Activated CD8-positive, alpha-beta memory T cell treated with anti-CD3 and anti-CD28 coated beads, Interleukin-2, amount 50 U/mL, for 24 hours (primary cell): ENCODE data around the gene CLECL1.
A peak's percentile ranks its signal among the peaks of the same experiment; 100 is the strongest.

ENCODE experiments used
- DNase-seq: peaks from one replicate; pipeline ENCODE4 v3.0.0-alpha.2; 2020; ENCODE audit errors: extremely low read depth

The CLECL1 gene

DNA sequence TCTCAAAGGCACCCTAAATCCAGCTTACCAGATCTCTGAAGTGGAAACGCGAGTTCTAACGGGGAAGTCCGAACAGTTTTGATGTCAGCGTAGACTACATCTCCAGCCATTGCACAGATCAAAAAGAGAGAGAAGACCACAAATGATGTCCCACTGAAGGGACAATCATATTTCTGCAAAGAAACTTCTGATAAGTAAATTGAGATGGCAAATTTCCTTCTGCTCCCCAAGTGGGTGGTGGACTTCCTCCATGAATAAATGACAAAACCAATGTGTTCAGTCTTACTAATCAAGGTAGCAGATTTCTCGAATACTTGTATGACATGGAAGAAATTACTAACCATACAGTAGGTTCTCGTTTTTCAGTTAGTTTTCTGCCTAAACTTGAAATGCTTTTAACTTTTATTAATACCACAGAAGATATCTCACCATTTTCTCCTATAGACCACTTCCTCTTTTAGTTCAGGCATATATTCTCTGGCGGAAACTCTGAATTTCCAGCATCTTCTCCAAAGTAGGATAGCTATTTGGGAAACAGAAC, at the start of gene CLECL1:
TSS of gene CLECL1 (minus strand) at position 177 of the 541 bp plus-strand sequence.
- DNase-seq, result no peak

- DNase-seq, result no peak
These were observed 48.5 kb upstream of the CLECL1 start for GRCh38 chr12:9781360-9781759.

DNA sequence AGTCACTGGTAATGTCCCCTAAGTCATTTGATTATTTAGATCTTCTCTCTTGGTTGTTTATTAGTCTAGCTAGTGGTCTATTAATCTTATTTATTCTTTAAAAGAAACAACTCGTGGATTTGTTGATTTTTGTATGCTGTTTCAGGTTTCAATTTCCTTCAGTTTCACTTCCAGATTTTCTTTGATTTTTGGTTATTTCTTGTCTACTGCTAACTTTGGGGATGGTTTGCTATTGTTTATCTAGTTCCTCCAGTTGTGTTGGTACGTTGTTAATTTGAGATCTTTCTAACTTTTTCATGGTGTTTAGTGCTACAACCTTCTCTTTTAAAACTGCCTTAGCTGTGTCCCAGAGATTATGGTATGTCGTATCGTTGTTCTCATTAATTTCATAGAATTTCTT, 46.3 kb upstream of the CLECL1 start:
- DNase-seq, result no peak

- DNase-seq, result no peak
These were observed 43.9 kb upstream of the CLECL1 start for GRCh38 chr12:9776781-9777180.

DNA sequence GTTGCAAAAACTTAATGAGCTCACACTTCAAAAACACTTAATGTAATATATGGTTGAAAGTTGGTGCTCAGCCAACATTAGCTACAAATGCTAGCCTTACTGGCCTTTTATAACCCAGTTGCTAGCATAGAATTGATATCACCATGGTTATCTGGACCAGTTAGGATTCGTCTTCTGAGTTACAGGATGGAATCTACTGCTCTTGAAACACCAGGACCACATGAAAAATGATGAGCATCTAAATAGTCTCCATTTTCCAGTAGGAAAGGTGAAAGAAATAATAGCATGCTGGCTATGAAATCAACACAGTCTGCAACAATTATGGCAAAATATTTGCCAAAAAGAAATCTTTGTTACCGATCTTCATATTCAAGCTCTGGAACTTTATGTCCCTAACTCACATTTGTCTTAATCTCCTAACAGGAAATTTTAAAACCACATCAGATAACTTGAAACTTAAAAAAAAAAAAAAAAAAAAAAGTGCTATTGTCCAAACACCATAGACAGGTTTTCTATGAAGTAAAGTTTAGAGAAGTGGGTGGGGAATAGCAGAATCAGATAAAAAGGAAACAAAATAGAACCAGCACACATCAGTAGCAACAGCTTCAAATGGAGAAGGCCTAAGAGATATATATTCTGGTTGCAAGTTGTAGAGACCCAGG, 40.5 kb upstream of the CLECL1 start:
- DNase-seq, result no peak

DNA sequence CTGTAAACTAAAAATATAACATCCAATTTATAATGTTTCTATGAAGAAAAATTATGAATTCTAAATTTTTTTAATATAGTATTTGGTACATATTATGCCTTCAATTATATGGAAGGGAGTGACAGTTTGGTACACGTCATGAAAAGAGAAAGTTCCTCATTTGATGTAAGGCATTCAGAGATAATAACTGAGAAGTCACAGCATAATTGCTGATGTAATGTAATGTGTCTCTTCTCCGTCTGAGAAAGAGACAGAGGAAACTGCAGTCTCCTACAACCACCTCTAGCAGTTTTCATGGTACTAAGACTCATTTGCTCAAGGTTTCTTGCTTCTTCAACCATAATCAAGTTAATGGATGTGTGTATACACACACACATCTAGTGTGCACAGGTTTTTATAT, 30.1 kb upstream of the CLECL1 start:
- DNase-seq, result no peak

DNA sequence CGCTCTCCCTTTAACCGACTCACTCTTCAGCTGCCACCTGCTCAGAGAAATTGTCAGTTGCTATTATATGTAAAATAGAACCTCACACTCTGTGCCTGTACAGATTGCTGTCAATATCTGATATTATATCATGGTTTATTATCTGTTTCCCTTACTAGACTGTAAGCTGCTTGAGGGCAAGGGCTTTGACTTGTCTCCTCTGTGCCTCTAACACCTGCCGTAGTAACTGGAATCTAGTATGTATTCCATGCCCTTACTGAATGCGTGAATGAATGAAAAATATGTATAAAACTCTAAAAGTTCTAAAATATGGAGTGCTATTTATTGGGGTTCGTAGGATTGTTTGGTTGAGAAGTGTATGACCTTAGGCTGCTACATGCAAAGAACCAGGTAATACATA, 29.5 kb upstream of the CLECL1 start:
- DNase-seq, result no peak

DNA sequence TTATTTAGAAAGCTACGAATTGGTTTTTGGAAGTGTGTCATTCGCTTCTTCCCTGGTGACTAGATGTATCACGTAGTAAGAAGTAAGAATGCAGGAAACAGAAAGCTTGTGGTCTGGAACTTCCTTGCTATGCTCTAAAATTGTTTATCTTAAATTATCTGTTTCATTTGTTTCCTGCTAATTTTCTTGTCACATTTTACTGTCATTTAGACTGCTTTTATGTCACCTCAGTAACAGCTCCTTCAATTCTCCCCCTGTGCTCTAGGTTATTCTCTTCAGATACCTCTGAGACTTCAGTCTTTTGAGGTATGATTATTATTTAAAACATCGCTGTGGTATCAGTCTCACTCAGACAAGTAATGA, 28.5 kb upstream of the CLECL1 start:
- no peak for DNase-seq

GRCh38 chr12:9760699-9761418, 28.0 kb upstream of the CLECL1 start, which contains the start of gene CD69:
CD69 (minus strand) TSS chr12:9760901; CDS start chr12:9760820, 81 bp downstream.
- DNase-seq, result peak; percentile 63

DNA sequence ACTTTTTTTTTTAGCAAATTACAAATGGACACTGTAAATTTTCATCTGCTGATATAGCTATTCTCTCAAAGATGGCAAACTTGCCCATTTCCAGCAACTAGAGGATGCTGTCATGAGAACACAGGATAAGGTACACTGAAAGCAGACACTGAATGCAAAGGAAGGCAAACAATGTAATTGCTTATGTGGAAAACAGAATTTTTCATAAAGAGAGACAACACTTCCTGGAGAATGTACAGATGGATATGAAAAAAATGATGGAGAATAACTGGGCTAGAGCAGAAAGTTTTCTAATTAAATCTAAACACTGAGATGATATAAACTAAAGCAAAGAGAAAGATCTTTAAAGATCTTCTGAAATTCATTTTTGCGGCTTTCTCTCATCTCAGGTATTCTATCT, 27.2 kb upstream of the CLECL1 start:
- DNase-seq, result no peak

- DNase-seq, result no peak
These were observed 26.8 kb upstream of the CLECL1 start for GRCh38 chr12:9759694-9760093.

DNA sequence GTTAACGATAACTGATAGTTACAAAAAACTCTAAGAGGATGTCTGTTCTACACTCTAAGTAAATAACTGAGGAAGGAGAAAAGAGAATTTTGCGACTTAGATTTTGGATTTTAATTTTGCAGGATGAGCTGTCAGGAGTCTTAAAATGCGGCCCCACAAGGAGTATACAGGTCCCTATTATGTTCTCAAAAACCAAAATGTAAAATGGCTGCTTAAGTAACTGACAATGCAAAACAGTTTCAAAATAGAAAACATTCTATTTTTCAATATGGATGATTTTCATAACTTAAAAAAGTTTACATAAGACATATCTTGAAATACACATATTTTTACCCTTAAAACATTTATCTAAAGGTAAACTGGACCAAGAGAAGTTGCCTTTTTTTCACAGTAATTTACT, 25.2 kb upstream of the CLECL1 start:
- no peak for DNase-seq

DNA sequence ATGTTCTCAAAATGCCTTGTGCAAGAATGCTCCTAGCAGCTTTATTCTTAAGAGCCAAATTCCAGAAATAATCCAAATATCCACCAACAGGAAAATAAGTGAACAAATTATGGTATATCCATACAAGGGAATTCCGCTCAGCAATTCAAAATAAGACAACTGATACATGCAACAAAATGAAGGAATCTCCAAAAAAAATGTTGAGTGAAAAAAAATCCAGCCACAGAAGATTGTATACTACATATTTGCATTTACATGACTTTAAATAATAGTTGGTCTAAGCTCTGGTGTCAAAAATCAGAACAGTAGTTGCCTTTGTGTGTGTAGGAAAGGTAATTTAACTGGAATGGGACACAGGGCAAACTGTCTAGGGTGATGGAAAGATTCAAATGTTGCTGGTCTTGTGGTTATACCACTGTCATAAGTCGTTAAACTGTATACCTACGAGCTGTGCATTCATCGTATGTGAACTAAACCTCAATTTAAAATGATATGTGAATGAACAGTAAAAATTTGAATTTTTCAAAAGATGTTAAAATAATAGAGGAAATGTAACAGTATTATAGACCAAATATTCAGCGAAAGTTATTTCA, 24.6 kb upstream of the CLECL1 start:
- no peak for DNase-seq

- DNase-seq, result no peak
These were observed 23.8 kb upstream of the CLECL1 start for GRCh38 chr12:9756706-9757105.

DNA sequence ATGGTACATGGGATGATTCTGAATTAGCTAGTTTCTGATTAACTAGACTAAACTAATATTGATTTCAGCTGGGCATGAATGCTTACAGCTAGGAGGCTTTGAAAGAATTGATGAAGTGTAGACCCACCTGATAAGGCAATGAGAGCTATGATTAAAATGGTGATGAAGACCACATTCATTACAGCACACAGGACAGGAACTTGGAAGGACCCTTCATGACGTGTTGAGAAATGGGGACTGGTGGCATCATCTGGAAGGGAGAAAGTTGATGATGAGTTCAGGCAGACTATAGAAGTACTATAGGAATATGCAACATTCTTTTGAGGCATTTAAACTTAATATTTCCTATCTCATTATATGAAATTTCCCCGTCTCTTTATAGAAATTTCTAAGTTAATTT, 23.3 kb upstream of the CLECL1 start:
- DNase-seq, result no peak

- no peak for DNase-seq
These were observed 22.7 kb upstream of the CLECL1 start for GRCh38 chr12:9755567-9755966.

DNA sequence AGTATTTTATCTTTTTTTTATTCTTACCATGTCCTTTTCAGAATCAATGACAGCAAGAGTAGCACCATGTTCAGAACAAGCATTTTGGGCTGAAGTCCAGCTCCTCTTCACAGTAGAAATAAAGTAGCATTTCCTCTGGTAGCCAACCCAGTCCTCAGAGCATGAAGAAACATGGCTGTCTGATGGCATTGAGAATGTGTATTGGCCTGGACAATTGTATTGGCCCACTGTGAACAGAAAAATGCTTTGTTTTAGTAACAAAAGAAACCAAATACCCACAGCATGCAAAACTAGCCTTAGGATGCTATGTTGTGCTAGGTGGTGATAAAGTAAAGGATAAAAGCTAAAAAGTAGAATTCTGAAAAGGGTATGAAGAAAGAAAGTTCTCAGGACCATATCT, 22.1 kb upstream of the CLECL1 start:
- no peak for DNase-seq

DNA sequence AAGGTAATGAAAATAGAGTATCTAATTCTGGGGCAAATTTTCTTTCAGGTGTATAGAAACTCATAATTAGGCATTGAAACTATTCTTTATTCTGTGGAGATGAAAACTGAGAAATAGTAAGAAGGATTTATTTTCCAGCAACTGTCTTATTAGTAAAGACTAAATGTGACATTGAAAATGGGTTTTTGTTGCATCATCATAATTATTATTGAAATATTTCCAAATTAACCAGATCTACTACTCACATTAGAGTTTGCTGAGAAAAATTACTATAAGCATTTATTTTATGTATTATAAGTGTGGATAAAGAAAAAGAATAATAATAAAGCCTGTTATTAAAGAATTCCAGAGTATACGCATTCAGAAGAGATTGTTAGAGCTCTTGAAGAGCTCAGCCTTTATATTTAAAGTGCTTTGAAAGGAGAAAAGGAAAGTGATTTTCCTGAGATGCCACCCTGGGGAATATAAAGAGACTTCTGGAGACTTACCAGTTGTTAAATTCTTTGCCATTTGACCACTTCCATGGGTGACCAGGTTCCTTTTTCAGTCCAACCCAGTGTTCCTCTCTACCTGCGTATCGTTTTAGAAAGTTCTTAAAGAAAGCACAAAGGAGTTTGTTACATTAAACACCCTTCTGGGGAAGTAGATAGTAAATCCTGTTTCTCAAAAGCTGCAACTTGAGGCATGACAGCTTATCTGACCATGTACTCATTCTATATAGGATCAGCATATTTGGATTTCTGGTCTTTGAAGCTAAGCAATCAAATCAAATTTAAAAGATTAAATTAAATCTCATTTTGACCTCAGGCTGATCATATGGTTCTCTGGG, 21.4 kb upstream of the CLECL1 start:
- DNase-seq, result no peak

GRCh38 chr12:9753498-9753897, 20.6 kb upstream of the CLECL1 start:
- no peak for DNase-seq

GRCh38 chr12:9753073-9753472, 20.2 kb upstream of the CLECL1 start:
- DNase-seq, result no peak

- DNase-seq, result no peak
These were observed 19.4 kb upstream of the CLECL1 start for GRCh38 chr12:9752145-9752933.
